HG03378 (cell line): ENCODE data around the gene NAV2.

Source experiments
- ATAC-seq: cut with Tn5 transposase; IDR thresholded peaks from one replicate; pipeline ENCODE4 v1.9.1; 2021; ENCODE audit warnings: mild to moderate bottlenecking, moderate library complexity; ENCODE audit not compliant: unreplicated experiment

NAV2 gene

DNA sequence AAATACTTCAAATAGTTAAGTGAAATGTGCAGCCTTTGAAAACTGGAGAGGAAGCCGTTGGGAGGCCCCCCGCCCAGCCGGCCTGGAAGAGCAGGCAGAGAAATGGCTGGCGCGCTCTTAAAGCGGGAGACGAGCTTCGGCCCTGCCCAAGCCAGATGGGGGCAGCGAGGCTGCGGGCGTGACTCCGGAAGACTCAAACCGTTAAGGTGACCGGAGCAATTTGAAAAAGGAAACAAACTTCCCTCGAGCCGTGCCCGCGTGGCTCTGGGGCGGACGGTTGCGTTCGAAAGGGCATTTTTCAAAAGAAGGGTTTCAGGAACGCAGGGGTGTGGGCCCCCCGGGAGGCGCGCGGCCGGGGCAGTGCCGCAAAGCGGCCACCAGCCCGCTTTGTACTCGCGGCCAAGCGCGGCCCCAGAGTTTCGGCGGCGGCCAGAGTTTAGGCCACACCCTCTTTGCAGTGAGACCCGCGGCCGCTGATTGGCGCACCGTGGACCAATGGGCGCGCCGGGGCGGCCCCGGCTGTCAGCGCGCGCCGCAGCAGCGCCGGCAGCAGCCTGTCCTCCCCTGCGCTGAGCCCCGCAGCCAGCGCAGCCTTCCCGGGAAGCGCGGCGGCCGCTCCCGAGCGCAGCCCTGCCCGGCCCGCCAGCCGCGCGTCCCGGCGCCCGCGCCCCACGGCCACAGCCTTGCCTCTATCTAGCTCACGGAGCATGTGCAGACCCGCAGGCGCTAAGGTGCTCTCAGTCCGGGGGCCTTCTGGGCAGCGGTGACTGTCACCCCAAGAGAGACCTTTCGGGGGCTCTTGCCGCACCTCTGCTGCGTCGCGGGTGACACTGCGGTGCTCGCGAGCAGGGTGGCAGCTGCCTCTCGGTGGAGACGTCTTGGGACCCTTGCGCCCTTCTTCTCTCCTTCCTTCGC lies at the start of gene NAV2:
TSS of gene NAV2 (plus strand) at position 557 of the 915 bp plus-strand sequence. CDS start 859 bp downstream, outside the sequence.
- peak; percentile 92 for ATAC-seq

GRCh38 chr11:19663206-19663605 lies 49.4 kb upstream of the NAV2 start:
- no peak for ATAC-seq

DNA sequence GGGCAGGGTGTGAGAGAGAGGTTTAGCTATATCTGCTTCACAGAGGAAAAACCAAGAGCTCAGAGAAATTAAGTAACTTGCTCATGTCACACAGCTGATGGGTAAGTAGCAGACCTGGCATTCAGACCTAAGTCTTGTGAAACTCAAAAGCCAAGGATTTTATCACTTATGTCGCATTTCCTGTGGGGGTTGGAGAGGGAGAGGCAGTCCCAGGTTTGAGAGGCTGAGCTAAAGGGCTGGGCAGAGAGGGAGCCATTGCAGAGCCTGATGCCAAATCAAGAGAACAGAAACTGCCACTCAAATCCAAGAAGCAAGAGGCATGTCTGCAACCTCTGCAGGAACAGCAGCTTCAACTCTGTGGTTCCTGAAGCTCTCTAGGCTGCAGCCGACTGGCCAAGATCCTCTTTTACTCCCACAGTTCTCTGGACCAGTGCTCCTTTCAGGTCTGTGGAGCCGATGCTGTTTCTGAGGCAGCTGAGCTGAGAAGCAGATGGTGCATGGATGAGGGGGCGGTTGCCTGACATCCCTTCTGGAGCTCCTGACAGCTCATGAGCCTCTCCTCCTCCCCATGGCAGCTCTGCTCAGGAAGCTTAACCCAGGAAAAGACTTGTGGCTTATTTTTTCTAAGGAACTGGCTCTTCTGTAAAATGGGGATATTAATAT lies 47.6 kb upstream of the NAV2 start:
- no peak for ATAC-seq

- ATAC-seq, result no peak
These were observed 45.7 kb upstream of the NAV2 start for GRCh38 chr11:19666951-19667350.

- no peak for ATAC-seq
These were observed 43.1 kb upstream of the NAV2 start for GRCh38 chr11:19669511-19669910.

DNA sequence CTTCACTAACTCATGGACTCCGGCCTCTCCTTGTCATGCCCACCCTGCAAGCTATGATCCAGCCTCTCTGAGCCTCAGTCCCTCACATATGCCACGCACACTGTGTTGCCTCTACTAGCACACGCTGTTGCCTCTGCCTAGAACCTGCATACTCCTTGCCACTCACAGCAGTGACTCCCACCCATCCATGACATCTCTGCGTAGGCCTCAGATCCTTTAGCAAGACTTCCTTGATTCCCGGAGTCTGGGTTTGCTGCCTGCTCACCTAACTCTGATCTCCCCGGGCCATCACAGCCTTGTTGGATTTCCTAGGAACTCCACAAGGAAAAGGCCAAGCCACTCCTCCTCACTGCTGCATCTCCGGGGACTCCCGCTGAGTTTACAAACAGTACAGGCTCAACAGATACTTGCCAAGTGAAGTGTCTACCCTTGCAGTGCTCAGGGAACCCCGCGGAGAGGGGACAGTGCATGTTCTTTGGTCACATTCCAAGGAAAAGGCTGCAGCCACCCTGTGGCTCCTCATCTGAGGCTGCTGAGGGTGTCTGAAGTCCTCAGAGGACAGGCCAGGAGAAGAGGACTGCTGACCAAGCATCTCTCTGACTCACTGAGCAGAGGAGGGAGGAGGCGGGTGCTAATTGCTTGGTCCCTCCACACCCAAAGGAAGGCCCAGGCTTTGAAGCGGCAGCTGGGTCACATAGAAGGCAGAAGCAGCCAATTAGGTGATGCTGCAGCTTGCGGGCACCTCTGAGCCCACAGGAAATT lies 42.4 kb upstream of the NAV2 start:
- no peak for ATAC-seq

DNA sequence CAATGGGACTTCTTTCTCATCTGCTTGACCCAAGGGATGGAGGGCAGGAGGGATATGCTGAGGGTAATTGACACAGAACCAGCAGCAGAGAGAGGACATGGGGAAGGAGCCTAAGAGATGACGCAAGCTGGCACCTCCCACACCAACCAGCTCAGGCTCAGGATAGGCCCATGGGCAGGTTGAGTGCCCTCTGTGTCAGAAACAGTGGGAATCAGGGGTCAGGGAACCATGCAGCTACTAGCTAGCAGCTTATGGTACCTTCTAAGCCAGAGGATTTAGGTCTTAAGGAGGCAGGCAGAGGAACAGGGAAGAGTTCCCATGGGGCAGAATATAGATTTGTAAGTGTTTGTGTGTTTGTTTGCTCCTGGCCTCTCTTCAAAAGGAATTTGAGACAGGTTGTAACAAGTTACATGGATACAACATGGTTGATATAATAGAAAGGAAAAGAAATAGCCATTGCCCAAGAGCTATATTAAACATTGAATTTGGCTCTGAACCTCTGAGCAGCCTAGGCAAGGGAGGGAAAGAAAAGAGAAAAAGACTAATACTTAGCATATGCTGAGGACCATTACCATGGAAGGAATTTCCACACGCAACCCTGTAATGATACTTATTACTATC lies 39.9 kb upstream of the NAV2 start:
- ATAC-seq, result no peak

GRCh38 chr11:19673924-19674729 lies 38.5 kb upstream of the NAV2 start:
- ATAC-seq, result no peak

- ATAC-seq, result no peak
These were observed 37.8 kb upstream of the NAV2 start for GRCh38 chr11:19674836-19675235.

DNA sequence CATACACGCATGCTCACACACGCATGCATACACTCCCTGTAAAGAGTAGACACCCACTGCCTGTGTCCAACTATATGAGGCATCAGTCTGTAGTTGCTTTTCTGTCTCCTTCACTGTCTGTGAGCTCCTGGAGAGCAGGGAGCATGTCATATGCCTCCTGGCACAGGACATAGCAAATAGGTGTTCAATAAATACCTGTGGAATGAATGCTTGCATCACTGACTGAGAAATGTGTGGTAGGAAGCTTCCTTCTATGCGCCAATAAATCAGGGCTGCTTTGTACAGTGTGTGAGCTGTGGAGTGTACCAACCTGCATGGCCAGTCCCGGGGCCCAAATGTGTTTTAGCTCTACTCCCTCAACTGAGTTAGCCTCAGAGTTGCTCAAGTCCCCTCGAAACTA lies 37.2 kb upstream of the NAV2 start:
- ATAC-seq, result no peak

DNA sequence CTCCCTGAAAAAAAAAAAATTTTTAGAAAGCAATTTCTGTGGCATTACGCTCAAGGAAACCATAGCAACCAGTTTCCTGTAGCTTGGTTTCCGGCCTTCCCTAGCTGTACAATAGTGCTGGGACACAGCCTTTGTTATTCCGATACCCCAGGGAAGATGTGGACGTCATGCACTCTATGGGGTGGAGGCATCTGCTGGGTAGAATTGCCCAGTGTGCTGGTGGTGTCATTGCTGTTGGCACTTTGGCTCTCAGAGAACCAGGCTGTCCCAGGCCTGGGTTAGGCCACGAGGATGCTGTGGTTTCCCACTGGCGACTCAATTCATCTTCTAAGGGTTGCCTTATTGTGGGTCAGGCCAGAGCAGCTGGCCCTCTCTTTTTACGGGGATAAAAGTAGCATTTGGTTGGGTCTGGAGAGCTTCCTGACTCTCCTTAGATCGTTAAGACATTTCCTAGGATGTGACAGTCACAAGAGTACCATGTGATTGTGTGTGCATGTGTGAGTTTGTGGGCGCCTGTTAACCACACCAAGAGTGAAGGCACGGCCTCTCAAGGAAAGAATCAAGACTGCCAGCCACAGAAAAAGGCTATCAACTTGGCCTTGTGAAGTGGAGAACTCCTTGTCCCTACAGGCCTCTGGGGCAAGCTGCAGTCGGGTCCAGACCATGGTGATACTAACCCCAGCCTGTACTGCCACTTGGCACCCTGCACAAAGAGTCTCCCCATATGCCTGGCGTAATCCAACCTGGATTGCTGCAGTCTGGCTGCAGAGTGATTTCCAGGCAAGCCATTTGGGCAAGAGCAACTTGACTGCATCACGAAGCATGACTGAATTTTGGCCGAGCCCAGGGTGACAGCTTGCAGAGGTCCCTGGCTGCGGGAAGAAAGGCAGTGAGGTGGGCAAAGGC lies 35.9 kb upstream of the NAV2 start:
- no peak for ATAC-seq

DNA sequence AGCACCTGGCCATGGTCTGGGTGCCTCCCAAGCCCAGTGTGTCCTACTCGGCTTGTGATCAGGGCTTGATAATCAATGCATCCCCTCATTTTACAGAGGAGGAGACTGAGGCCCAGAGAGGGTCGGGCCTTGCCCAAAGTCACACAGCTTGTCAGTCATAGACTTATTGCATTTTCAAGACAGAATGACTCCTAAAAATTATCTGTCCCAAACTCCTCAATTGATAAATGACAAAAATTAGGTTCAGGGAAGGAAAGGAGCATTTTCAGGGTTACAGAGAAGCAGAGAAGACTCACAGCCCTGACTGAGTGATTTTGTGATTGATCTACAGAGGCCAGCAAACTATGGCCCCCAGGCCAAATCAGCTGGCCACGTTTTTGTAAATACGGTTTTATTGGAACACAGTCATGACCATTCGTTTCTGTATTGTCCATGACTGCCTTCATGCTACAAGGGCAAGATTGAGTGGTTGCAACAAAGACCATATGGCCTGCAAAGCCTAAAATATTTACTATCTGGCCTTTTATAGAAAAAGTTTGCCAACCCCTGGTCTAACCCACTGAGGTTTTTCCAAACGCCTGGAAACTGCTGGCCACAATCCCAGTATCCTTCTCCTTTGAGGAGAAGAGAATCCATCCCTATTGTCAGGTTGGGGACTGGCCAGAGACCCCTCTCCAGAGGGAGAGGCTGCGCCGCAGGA lies 35.1 kb upstream of the NAV2 start:
- ATAC-seq, result no peak

GRCh38 chr11:19679952-19680828 lies 32.4 kb upstream of the NAV2 start:
- ATAC-seq, result no peak

GRCh38 chr11:19680829-19681368 lies 31.7 kb upstream of the NAV2 start:
- no peak for ATAC-seq

DNA sequence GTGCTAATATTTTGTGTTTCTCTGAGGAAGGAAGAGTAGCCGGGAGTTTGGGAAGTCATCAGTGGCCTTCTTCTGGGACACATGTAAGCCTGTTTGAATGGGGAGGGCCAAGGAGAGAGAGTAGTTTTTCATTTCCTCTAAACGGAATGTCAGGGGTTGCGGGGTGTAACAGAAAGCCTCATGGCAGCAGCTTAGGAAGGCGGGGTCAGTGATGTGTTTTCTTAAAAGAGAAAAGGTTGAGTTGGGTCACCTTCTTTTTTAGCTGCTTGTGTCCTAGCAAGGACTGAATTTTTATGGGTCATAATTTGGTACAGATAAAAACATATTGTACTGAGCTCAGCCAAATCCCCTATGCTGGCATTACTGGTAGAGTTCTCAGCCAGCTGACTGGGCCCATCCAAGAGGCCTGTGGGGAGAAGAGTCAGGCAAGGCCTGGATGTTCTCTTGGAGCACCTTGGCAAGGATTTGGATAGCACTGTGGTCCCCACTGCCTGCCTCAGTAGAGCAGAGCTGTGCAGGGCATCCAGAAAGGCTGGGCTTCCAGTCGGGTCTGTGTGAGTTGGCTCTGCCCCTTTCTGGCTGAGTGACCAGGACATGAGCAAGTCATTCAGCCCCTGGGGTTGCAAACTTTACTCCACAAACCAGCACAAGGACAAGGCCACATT lies 29.4 kb upstream of the NAV2 start:
- no peak for ATAC-seq

DNA sequence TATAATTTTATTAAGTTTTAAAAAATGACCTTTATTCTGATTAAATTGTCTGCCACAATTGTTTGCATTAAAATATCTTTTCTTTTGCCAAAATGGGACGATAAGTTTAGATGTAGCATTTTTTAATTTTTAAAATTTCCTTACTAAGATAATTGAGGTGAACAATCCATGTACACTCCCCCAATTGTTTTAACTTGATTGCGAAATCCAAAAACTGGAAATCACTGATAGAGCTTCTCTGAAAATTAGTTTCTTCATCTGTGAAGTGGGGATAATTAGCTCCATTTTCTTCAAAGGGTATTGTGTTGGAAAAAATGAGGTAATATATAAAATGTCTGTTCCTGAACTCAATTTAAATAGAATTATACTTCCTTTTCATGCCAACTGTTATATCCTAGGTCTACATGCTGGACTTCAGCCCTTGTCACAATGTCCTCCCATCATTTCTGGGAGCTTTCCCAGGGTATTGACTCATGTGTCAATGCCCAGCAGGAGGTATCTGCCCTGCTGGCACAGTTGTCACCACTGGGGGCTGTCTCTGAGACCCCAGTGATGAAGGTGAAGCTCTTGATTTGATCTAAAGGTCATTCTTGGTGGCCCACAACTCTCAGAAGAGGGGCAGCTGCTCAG lies 28.7 kb upstream of the NAV2 start:
- no peak for ATAC-seq
